ENCODE measurements around the gene C6orf132.

Gene C6orf132

GRCh38 chr6:42168650-42169049 lies 26.2 kb upstream of the C6orf132 start:
- POLR2A ChIA-PET, result no interaction called here
- CTCF ChIA-PET, result interaction anchor here (0.6 to 5.3 kb wide), 5 partner anchors 18 to 379 kb away, joined by 3 to 46 read pairs (median 4); no protein-coding TSS in a partner anchor
- Histone ChIP-seq H3K27ac (ENCODE audit: extremely low read depth, low read depth, low read length) (no peak overlapping the region), H3K4me1 (ENCODE audit: control insufficient read depth, insufficient read depth, low read length) (no peaks in the 10 kb centered on the region), H3K9me3 (ENCODE audit: control insufficient read depth, insufficient read depth, low read depth, low read length) (no peaks in the 10 kb centered on the region), H3K36me3 (ENCODE audit: control insufficient read depth in 2 of 2, insufficient read depth in 1 of 2, low read length in 2 of 2) (no peaks in the 10 kb centered on the region), H3K4me3 (ENCODE audit: low read depth, low read length) (no peak overlapping the region)
- no peak for TF ChIP-seq ZNF335 (tag by site-specific recombination; conservative IDR thresholded peaks at IDR 0.05)
- no peak for TF ChIP-seq ZNF843 (tag by site-specific recombination; IDR thresholded peaks at IDR 0.05)
- TF ChIP-seq ZNF529 (tag by site-specific recombination; IDR thresholded peaks at IDR 0.05; ENCODE audit: insufficient replicate concordance), result no peak
- no peak for TF ChIP-seq ZXDB (tag by site-specific recombination; IDR thresholded peaks at IDR 0.05)
- TF ChIP-seq ZNF768 (tag by site-specific recombination; IDR thresholded peaks at IDR 0.05), result no peak
- TF ChIP-seq ZBTB49 (tag by site-specific recombination; IDR thresholded peaks at IDR 0.05; ENCODE audit: low read depth), result no peak
- no peak for TF ChIP-seq ZNF549 (tag by site-specific recombination; IDR thresholded peaks at IDR 0.05)
- no peak for TF ChIP-seq ZNF501 (tag by site-specific recombination; IDR thresholded peaks at IDR 0.05)
- no peak for TF ChIP-seq ZNF433 (tag by site-specific recombination; IDR thresholded peaks at IDR 0.05; ENCODE audit: low read depth)
- TF ChIP-seq ZNF341 (tag by site-specific recombination; IDR thresholded peaks at IDR 0.05; ENCODE audit: low read depth), result no peak
- TF ChIP-seq MZF1 (tag by site-specific recombination; IDR thresholded peaks at IDR 0.05; ENCODE audit: borderline replicate concordance), result no peak
- TF ChIP-seq OVOL3 (tag by site-specific recombination; IDR thresholded peaks at IDR 0.05), result no peak
- no peak for TF ChIP-seq TCF7L2 (IDR thresholded peaks at IDR 0.05; ENCODE audit: borderline replicate concordance, low read depth, low read length)
- no peak for TF ChIP-seq ZNF692 (tag by site-specific recombination; IDR thresholded peaks at IDR 0.05)
- TF ChIP-seq KLF17 (tag by site-specific recombination; IDR thresholded peaks at IDR 0.05), result no peak
- no peak for TF ChIP-seq ZSCAN18 (tag by site-specific recombination; IDR thresholded peaks at IDR 0.05)
- TF ChIP-seq ZNF561 (tag by site-specific recombination; IDR thresholded peaks at IDR 0.05; ENCODE audit: borderline replicate concordance), result no peak
- TF ChIP-seq ZNF623 (tag by site-specific recombination; IDR thresholded peaks at IDR 0.05), result no peak
- no peak for TF ChIP-seq SP3 (tag by site-specific recombination; IDR thresholded peaks at IDR 0.05)

GRCh38 chr6:42166444-42167141 lies 24.2 kb upstream of the C6orf132 start:
- ChIA-PET CTCF (interaction anchor here (0.6 to 5.3 kb wide), 17 partner anchors 9 to 711 kb away, joined by 3 to 46 read pairs (median 5); no protein-coding TSS in a partner anchor), POLR2A (no interaction called here)
- Histone ChIP-seq H3K9me3 (ENCODE audit: control insufficient read depth, insufficient read depth, low read depth, low read length) (no peaks in the 10 kb centered on the region), H3K4me3 (ENCODE audit: low read depth, low read length) (no peak overlapping the region), H3K27ac (ENCODE audit: extremely low read depth, low read depth, low read length) (no peak overlapping the region), H3K36me3 (ENCODE audit: control insufficient read depth in 2 of 2, insufficient read depth in 1 of 2, low read length in 2 of 2) (no peaks in the 10 kb centered on the region), H3K4me1 (ENCODE audit: control insufficient read depth, insufficient read depth, low read length) (no peaks in the 10 kb centered on the region)
- TF ChIP-seq ZNF600 (tag by site-specific recombination; IDR thresholded peaks at IDR 0.05) (0 out of 2 replicates have a peak, but pooled peaks have one; percentile 50), PRDM4 (tag by site-specific recombination; IDR thresholded peaks at IDR 0.05) (peak; percentile 57; the same call in 1 of the 2 replicates), ZNF121 (tag by site-specific recombination; IDR thresholded peaks at IDR 0.05) (no peak), MZF1 (tag by site-specific recombination; IDR thresholded peaks at IDR 0.05; ENCODE audit: borderline replicate concordance) (peak; percentile 27; the same call in 1 of the 2 replicates), ZFHX2 (tag by site-specific recombination; conservative IDR thresholded peaks at IDR 0.05) (peak; percentile 62), ZNF654 (tag by site-specific recombination; IDR thresholded peaks at IDR 0.05; ENCODE audit: low read depth) (peak; percentile 87), SP7 (tag by site-specific recombination; IDR thresholded peaks at IDR 0.05) (peak; percentile 41), ZXDB (tag by site-specific recombination; IDR thresholded peaks at IDR 0.05) (peak; percentile 24; the same call in 1 of the 2 replicates)
